SH-SY5Y (cell line): Measurements from ENCODE around the gene STK11.

Experiments
- GATA2 ChIP-seq: IDR thresholded peaks from 2 replicates; pipeline ENCODE4 v1.6.1; 2011; ENCODE audit warnings: mild to moderate bottlenecking, low read depth, low read length
- GATA3 ChIP-seq: IDR thresholded peaks from 2 replicates; pipeline ENCODE4 v1.6.1; 2011; ENCODE audit warnings: low read depth, mild to moderate bottlenecking, low read length, moderate library complexity

DNA sequence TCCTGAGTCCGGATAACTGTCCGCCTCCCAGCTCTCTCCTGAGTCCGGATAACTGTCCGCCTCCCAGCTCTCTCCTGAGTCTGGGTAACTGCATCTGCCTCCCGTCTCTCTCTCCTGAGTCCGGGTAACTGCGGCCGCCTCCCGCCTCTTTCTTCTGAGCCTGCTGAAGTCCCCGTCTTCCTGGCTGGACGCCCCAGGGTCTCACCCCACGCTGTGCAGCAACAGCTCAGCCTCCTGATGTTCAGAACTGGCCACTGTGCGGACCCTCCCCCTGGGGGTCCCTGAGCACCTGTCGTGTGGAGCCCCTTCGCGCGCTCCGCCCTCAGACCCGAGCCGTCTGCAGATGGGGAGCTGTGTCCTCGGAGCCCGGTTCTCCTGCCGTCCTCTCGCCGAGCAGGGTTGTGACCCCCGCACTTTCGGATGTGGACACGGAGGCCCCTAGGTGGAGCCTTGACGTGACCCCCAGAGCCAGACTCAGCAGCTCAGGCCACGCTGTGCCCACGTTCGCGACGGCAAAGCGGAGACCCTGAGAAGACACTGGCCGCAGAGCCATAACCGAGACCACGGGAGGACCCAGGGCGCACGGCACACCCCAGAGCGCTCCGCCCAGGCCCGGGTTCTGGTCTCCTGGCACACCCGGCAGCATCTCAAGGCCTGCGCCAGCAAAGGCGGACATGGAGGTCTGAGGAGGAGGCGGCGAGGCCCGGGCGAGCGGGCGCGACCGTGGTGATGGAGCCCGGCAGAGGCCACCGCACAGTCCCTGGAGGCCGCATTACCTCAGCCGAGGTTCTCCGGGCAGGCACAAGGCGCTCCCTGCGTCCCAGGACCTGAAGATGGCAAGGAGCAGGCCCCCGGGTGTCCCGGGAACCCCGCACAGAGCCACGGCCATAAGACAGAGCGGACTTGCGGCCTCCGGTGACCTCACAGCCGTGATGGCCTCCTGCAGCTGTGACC is 47.4 kb upstream of the STK11 start:
- TF ChIP-seq GATA2 (no peak), GATA3 (no peak)
